Left forelimb (tissue), 1 donor: Measurements from ENCODE around the gene HS3ST3A1.

Source experiments
- DNase-seq: peaks from one replicate; pipeline ENCODE4 v3.0.0-alpha.2; 2018; ENCODE audit warnings: low spot score

HS3ST3A1 gene

DNA sequence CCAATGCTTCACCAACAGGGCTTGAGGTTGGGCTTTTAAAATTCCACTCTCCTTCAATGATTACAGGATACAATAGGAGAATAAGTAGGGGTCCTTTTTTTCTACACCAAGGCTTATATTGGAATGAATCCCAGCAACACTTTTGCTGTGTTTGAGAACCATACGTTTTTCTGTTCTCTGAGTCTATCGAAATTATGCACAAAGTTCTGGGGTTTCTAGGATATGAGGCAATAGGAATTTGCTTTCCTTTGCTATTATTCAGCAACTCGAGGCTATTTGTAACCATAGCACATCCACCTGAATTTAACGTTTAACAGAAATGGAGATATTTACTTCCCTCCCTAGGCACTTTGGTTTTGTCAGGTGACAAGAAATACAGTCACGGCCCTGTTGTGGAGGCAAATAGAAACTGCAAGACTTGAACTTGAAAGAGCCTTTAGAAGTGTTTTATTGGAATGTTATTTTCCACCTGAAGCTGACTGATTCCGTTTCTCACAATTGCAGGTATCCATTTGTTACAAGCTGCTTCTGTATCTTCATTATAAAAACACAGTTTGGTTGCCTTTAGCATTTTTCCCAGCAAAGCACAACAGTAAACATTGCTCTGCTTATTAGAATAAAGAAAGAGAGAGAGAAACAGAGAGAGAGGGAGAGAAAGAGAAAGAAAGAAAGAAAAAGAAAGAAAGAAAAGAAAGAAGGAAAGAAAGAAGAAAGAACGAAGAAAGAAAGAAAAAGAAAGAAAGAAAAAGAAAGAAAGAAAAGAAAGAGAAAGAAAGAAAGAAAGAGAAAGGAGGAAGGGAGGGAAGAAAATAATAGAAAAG, 109.6 kb downstream of the HS3ST3A1 start:
- no peak for DNase-seq

DNA sequence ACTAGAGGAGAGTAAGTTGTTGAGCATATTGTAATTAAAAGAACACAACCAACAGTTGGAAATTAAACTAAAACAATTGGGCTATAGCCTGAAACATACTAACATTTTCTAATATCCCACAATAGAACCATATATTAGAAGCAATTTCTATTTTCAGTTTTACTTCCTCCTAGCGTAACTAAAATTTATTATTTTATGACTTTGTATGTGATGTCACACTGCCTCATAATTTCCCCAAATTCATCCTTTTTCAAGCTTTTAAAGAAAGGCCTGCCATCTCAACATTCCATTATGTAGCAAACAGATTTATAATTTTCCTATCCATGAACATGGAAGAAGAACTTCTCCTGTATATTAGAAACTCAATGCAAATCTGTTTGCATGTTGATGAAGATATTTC, 110.2 kb downstream of the HS3ST3A1 start:
- DNase-seq, result no peak

- no peak for DNase-seq
These were observed 110.7 kb downstream of the HS3ST3A1 start for GRCh38 chr17:13490906-13491482.

- DNase-seq, result no peak
These were observed 111.3 kb downstream of the HS3ST3A1 start for GRCh38 chr17:13490427-13490826.

DNA sequence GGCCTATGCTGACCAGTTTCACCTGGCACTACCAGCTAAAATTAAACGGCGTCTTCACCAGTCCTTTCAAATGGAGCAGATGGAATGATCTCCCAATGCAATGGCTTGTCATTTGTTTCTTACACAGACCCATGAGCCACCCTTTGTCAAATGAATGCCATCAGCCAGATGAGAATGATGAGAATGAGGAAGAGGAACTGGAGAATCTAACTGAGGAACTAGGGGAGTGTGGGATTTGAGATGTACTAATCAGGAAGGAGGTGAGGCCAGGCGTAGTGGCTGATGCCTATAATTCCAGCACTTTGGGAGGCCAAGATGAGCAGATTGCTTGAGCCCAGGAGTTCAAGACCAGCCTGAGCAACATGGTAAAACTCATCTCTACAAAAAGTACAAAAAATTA, 116.4 kb downstream of the HS3ST3A1 start:
- no peak for DNase-seq

- DNase-seq, result no peak
These were observed 117.7 kb downstream of the HS3ST3A1 start for GRCh38 chr17:13484020-13484419.

GRCh38 chr17:13480877-13481276, 120.9 kb downstream of the HS3ST3A1 start:
- DNase-seq, result no peak

DNA sequence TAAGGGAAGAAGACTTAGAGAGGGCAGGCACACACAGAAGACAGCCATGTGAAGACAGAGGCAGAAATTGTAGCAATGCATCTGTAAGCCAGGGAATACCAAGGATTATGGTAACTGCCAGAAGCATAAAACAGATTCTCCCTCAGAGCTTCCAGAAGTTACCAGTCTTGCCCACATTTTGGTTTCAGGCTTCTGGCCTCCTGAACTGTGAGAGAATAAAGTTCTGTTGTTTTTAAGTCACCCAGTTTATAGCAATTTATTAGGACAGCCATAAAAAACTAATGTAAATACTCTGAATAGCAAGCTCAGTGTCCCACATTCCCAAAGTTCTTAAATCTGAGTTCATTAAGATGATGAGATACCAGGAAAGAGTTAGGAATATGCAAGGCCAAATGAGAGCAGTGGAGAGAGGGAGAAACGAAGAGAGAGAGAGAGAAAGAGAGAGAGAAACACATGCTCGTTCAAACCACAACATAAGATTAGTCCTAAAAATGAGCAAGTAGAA, 123.4 kb downstream of the HS3ST3A1 start:
- no peak for DNase-seq

DNA sequence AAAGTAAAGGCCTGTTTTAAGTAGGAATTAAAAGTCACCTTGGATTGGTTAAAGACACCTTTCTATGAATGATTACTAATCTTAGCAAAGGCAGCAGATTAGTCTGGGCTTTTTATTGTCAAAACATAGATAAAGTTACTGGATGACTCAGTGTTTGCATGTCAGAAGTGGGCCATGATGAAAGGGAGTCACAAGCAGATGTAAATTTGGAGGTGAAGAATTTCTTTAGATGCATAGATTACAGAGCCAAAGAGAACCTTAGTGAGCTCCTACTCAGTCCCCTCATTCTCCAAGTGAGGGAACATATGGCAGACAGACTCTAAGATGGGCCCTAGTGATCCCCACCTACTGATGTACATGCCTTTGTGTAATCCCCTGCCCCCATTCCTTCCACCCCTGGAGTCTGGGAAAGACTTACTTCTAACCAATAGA, 124.5 kb downstream of the HS3ST3A1 start:
- DNase-seq, result no peak

- DNase-seq, result no peak
These were observed 125.0 kb downstream of the HS3ST3A1 start for GRCh38 chr17:13476720-13477119.

DNA sequence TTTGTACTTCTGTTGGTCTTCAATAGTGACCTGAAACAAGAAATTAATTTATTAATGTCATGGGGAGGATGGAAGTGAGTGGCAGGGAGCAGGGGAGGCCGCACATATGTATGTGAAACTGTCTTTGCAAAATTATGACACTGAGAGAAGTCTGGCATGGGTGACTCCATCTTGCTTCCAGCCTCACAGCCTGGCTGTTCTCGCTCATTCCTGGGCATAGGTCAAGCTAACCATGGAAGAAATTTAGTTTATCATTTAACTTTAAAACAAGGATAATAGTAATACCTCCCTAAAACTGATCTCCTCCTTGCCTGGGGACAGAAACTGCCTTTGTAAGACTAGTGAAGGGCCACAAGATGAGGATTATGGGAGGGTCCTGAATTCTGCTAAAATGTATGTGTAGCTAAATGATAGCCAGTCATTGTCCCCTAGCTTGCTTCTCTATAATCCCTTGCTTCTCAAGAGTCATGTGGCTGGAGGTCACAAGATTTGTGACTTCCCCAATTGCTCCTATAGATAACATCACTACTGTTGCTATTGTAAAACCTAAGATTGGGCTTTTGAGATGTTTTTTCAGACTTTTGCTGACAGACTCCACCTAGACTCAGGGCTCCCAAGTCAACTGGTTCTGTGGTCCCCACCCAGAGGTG, 126.0 kb downstream of the HS3ST3A1 start:
- no peak for DNase-seq

DNA sequence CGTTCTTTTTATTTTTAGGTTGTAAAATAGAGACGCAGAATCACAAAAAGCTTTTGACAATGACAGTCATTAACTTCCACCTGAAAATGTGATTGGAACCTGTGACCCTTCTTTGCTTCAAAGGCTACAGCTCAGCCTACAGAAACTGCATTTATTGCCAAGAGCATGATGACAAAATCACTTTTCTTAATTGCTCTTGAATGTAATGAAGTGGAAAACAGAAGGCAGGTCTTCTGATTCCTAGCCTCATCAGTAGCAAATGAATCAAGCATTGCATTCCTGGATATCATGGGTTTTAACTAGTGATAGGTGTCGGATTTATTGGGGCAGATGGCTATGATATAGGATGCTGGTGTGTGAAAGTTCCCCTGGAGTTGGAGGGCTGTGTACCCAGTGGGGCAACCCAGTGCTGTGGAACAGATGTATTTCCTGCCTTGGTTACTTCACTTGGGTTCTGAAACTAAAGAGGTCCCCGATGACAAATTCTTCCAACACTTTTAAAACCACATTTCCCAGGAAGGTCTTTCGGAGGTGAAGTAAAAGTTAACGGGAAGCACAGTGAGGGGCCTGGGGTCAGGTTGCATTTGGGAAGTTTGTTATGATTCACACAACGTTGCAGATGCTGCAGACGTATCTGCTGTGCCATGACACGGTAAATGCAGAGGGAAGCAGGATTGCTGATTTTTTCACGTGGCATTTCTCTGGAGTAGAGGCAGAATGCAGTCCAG, 127.5 kb downstream of the HS3ST3A1 start:
- DNase-seq, result no peak

- DNase-seq, result no peak
These were observed 136.1 kb downstream of the HS3ST3A1 start for GRCh38 chr17:13465678-13466077.

- no peak for DNase-seq
These were observed 139.0 kb downstream of the HS3ST3A1 start for GRCh38 chr17:13462673-13463124.

DNA sequence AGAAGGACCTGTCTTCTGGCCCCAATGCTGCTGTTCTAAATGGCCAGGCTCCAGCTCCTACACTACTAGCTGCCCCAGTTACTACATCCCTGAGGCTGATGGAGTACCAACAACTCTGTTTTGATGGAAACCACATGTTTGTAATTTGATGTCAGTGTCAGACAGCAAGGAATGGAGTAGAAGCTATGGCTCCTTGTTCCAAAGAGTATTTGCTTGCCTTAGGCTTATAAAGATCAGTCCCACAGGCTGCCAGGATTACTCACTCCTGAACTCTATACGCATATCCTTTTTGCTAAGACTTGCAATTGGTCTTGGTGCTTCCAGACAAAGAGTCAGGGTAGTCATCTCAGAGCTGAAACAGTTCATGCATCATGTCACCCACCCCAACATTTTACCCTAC, 139.6 kb downstream of the HS3ST3A1 start:
- DNase-seq, result no peak

- no peak for DNase-seq
These were observed 141.3 kb downstream of the HS3ST3A1 start for GRCh38 chr17:13460261-13461000.

GRCh38 chr17:13457783-13458182, 143.9 kb downstream of the HS3ST3A1 start:
- no peak for DNase-seq
